Hepatocyte (in vitro differentiated cells): ENCODE results near the gene NOSIP.
A peak's percentile ranks its signal among the peaks of the same experiment; 100 is the strongest.

Source experiments
- CTCF ChIP-seq: fragments of 200-600 bp; sonication (generic); IDR thresholded peaks from 2 replicates; pipeline ENCODE4 v1.5.1; 2016; ENCODE audit warnings: antibody characterized with exemption, mild to moderate bottlenecking; ENCODE audit not compliant: poor library complexity
- EZH2phosphoT487 ChIP-seq: fragments of 200-600 bp; sonication (generic); IDR thresholded peaks from one replicate; pipeline ENCODE4 v1.6.1; 2018; ENCODE audit warnings: antibody characterized with exemption, mild to moderate bottlenecking, low read depth, moderate library complexity; ENCODE audit not compliant: unreplicated experiment, severe bottlenecking

DNA sequence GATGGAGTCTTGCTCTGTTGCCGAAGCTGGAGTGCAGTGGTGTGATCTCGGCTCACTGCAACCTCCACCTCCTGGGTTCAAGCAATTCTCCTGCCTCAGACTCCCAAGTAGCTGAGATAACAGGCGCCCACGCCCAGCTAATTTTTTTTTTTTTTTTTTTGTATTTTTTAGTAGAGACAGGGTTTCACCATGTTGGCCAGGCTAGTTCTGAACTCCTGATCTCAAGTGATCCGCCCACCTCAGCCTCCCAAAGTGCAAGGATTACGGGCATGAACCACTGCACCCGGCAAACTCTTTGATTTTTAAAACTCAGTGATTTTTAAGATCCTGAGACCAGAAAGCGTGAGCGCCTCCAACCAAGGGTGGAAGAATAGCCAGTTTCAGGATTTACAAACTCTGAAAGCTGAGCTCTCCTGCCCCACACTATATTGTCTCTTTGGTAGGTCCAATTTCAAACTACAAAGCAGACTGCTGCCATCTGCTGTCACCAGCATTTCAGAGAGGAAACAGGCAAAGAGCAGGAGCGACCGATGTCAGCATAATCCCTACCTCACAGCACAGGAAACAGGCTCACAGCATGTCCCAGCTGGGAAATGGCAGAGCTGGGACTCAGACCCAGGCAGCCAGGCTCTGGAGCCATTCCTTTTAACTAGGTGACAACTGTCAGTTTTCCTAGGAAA, 9.2 kb downstream of the NOSIP start:
- TF ChIP-seq CTCF (peak; percentile 35), EZH2phosphoT487 (no peak)
